Stimulated activated naive B cell treated with anti-CD40 and anti-IgM and Interleukin-4, amounts not matched to agents 10 μg/mL and 1 μg/mL and 100 μg/mL, for 72 hours (primary cell): ENCODE results near the gene NAGPA.

Source experiments
- ATAC-seq, 2 donors: fragments of 150-1000 bp; cut with Tn5 transposase; replicated peaks; 2 replicates each; pipeline ENCODE4 v1.10.0; 2021; ENCODE audit warnings: moderate library complexity in 1 of 2
- DNase-seq: peaks from one replicate; pipeline ENCODE4 v3.0.0; 2021
- H3K27ac Mint-ChIP-seq: one replicate; pipeline ENCODE4 v1.8.0; 2022; ENCODE audit warnings: mild to moderate bottlenecking, mixed read lengths
- H3K27me3 Mint-ChIP-seq, 2 donors: one replicate each; pipeline ENCODE4 v1.8.0; 2022; ENCODE audit warnings: mixed read lengths in 2 of 2
- H3K36me3 Mint-ChIP-seq, 2 donors: one replicate each; pipeline ENCODE4 v1.8.0; 2022; ENCODE audit warnings: mixed read lengths in 2 of 2, mild to moderate bottlenecking in 1 of 2
- H3K4me1 Mint-ChIP-seq, 2 donors: one replicate each; pipeline ENCODE4 v1.8.0; 2022; ENCODE audit warnings: mixed read lengths in 2 of 2, mild to moderate bottlenecking in 1 of 2
- H3K4me3 Mint-ChIP-seq, 2 donors: one replicate each; pipeline ENCODE4 v1.8.0; 2022; ENCODE audit warnings: mild to moderate bottlenecking in 2 of 2, mixed read lengths in 2 of 2, moderate library complexity in 1 of 2
- H3K9me3 Mint-ChIP-seq, 2 donors: one replicate each; pipeline ENCODE4 v1.8.0; 2022; ENCODE audit warnings: mixed read lengths in 2 of 2, mild to moderate bottlenecking in 1 of 2

Gene NAGPA

GRCh38 chr16:4991754-4992153 is 42.0 kb downstream of the NAGPA start:
- no peak overlapping the region for H3K4me3 Mint-ChIP-seq
- H3K9me3 Mint-ChIP-seq: peaks cover 0 to 2% of the 10 kb centered on the region in 2 donors
- H3K27ac Mint-ChIP-seq: no peak overlapping the region
- H3K4me1 Mint-ChIP-seq: peaks cover 0 to 2% of the 10 kb centered on the region in 2 donors
- H3K36me3 Mint-ChIP-seq: peaks cover 2 to 7% of the 10 kb centered on the region in 2 donors
- no peak for DNase-seq
- peaks cover 55 to 60% of the 10 kb centered on the region in 2 donors for H3K27me3 Mint-ChIP-seq
- no peak for ATAC-seq

DNA sequence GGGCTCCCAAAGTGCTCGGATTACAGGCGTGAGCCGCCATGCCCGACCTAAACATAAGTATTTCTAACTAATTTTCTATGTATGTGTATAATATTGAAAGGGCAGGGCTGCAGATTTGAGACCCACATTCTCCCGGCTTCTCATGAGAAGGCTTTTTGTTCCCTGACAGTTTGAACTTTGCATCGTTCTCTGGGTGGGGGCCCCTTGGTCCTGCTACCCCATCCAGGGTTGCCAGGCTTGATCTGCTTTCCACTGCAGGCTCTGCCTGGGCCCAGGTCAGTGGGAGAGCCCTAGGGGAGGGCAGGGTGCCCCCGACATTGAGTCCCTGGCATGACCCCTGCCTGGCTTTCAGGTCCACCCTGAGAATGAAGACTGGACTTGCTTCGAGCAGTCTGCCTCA is 43.3 kb downstream of the NAGPA start:
- Mint-ChIP-seq H3K27ac (no peak overlapping the region), H3K36me3 (peaks cover 2 to 7% of the 10 kb centered on the region in 2 donors), H3K9me3 (peaks cover 0 to 4% of the 10 kb centered on the region in 2 donors), H3K4me3 (no peak overlapping the region), H3K4me1 (peaks cover 0 to 2% of the 10 kb centered on the region in 2 donors), H3K27me3 (peaks cover 54 to 58% of the 10 kb centered on the region in 2 donors)
- DNase-seq (no peak), ATAC-seq (no peak)

GRCh38 chr16:4989391-4990006 is 44.2 kb downstream of the NAGPA start:
- Mint-ChIP-seq H3K4me3 (no peak overlapping the region), H3K9me3 (peaks cover 0 to 4% of the 10 kb centered on the region in 2 donors), H3K36me3 (peaks cover 2 to 3% of the 10 kb centered on the region in 2 donors), H3K27ac (peak overlapping the region; percentile 5), H3K4me1 (peaks cover 0 to 2% of the 10 kb centered on the region in 2 donors), H3K27me3 (peaks cover 46 to 51% of the 10 kb centered on the region in 2 donors)
- DNase-seq (no peak), ATAC-seq (no peak)

DNA sequence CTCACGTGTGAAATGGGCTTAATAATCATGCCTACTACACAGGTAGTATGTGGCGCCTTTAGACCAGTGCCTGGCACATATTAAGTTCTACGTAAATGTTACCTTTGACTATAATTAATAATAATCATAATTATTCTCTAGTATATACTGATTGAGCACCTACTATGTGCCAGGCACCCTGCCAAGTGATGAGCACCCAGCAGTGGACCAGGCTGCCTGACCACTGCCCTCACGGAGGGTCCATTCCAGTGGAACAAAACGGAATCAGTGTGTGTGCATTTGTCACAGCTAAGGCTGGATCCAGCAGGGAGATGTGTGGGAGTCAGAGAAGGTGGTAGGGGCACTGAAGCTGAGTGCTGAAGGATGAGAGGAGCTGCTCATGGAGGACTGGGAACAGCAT is 45.1 kb downstream of the NAGPA start:
- H3K27ac Mint-ChIP-seq: no peak overlapping the region
- peaks cover 49 to 55% of the 10 kb centered on the region in 2 donors for H3K27me3 Mint-ChIP-seq
- H3K9me3 Mint-ChIP-seq: peaks cover 5 to 9% of the 10 kb centered on the region in 2 donors

GRCh38 chr16:4987580-4988374 is 46.0 kb downstream of the NAGPA start:
- Mint-ChIP-seq H3K27ac (no peak overlapping the region), H3K36me3 (peaks cover 2 to 3% of the 10 kb centered on the region in 2 donors), H3K4me1 (peaks cover 0 to 2% of the 10 kb centered on the region in 2 donors), H3K9me3 (peaks cover 5 to 9% of the 10 kb centered on the region in 2 donors), H3K27me3 (peaks cover 49 to 55% of the 10 kb centered on the region in 2 donors), H3K4me3 (no peak overlapping the region)
- ATAC-seq: no peak
- no peak for DNase-seq

More for the DNA sequence above, 45.1 kb downstream of the NAGPA start:
- Mint-ChIP-seq H3K4me1 (peaks cover 0 to 2% of the 10 kb centered on the region in 2 donors), H3K36me3 (peaks cover 2 to 3% of the 10 kb centered on the region in 2 donors), H3K4me3 (no peak overlapping the region)
- DNase-seq (no peak), ATAC-seq (no peak)

- no peak overlapping the region for H3K4me3 Mint-ChIP-seq
Observed at GRCh38 chr16:4987250-4987579, 46.5 kb downstream of the NAGPA start.

GRCh38 chr16:4984174-4984990 is 49.4 kb downstream of the NAGPA start:
- no peak overlapping the region for H3K4me3 Mint-ChIP-seq
- DNase-seq (no peak), ATAC-seq (no peak)
- H3K4me1 Mint-ChIP-seq: peaks cover 0 to 2% of the 10 kb centered on the region in 2 donors
- peaks cover 55 to 66% of the 10 kb centered on the region in 2 donors for H3K27me3 Mint-ChIP-seq
- peaks cover 2 to 3% of the 10 kb centered on the region in 2 donors for H3K36me3 Mint-ChIP-seq
- H3K27ac Mint-ChIP-seq: no peak overlapping the region
- H3K9me3 Mint-ChIP-seq: peaks cover 5 to 9% of the 10 kb centered on the region in 2 donors

More at GRCh38 chr16:4987250-4987579, 46.5 kb downstream of the NAGPA start:
- H3K27me3 Mint-ChIP-seq: peaks cover 48 to 58% of the 10 kb centered on the region in 2 donors
- peaks cover 2 to 3% of the 10 kb centered on the region in 2 donors for H3K36me3 Mint-ChIP-seq
- peaks cover 0 to 2% of the 10 kb centered on the region in 2 donors for H3K4me1 Mint-ChIP-seq
- DNase-seq (no peak), ATAC-seq (no peak)
- H3K27ac Mint-ChIP-seq: no peak overlapping the region
- peaks cover 5 to 9% of the 10 kb centered on the region in 2 donors for H3K9me3 Mint-ChIP-seq

DNA sequence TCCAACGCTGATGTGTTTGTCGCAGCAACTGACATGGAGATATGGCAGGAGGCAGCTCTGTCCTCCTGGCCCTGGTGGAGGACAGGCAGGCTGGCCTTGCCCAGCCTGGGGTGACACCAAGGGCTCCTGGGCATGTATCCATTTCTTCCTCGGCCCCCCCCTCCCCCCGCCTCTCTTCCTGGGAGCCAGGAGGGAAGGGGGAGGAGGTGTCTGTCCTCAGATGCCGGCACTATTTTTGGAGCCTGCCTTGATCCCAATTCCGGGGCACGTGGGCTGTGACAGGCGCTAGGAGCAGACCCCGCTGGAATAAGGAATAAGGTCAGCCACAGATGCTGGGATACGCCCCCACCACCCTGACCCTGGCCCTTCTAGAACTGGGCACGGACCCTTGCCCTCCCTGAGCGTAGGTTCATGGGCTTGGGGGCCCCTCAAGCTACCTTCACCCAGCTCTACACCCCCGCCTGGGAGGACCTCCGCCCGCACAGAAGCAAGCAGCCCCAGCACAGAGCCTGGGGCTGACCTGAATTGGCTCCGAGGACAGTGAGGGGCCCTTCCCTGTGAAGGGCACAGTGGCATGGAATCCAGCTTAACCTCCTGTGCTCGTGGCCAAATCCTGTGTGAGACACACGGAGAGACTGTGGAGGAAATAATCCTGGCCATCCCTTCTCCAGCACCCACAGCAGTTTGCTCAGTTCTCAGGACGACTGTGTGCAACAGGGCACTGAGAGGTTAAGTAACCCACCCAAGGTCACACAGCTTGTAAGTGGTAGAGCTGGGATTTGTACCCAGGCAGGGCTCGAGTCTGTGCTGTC is 51.5 kb downstream of the NAGPA start:
- Mint-ChIP-seq H3K27me3 (peaks cover 36 to 44% of the 10 kb centered on the region in 2 donors), H3K9me3 (peaks cover 5 to 6% of the 10 kb centered on the region in 2 donors), H3K4me3 (no peak overlapping the region), H3K36me3 (no peaks in the 10 kb centered on the region), H3K27ac (no peak overlapping the region), H3K4me1 (no peaks in the 10 kb centered on the region)
- DNase-seq: no peak
- ATAC-seq: no peak

- H3K9me3 Mint-ChIP-seq: peaks cover 5 to 6% of the 10 kb centered on the region in 2 donors
- H3K27ac Mint-ChIP-seq: no peak overlapping the region
- no peaks in the 10 kb centered on the region for H3K4me1 Mint-ChIP-seq
- no peak for DNase-seq
- H3K27me3 Mint-ChIP-seq: peaks cover 29 to 36% of the 10 kb centered on the region in 2 donors
- H3K4me3 Mint-ChIP-seq: no peak overlapping the region
- no peak for ATAC-seq
- no peaks in the 10 kb centered on the region for H3K36me3 Mint-ChIP-seq
Observed at GRCh38 chr16:4981473-4981872, 52.3 kb downstream of the NAGPA start.

- H3K36me3 Mint-ChIP-seq: no peaks in the 10 kb centered on the region
- H3K4me1 Mint-ChIP-seq: peaks cover 1 to 3% of the 10 kb centered on the region in 2 donors
- H3K27ac Mint-ChIP-seq: no peak overlapping the region
- peaks cover 23 to 31% of the 10 kb centered on the region in 2 donors for H3K27me3 Mint-ChIP-seq
- DNase-seq (no peak), ATAC-seq (no peak)
- peaks cover 5% of the 10 kb centered on the region in 2 donors for H3K9me3 Mint-ChIP-seq
- no peak overlapping the region for H3K4me3 Mint-ChIP-seq
Observed at GRCh38 chr16:4980691-4981090, 53.0 kb downstream of the NAGPA start.

GRCh38 chr16:4979736-4980660 is 53.7 kb downstream of the NAGPA start:
- H3K27ac Mint-ChIP-seq: no peak overlapping the region
- H3K4me3 Mint-ChIP-seq: no peak overlapping the region

GRCh38 chr16:4979164-4979563 is 54.6 kb downstream of the NAGPA start:
- H3K4me3 Mint-ChIP-seq: no peak overlapping the region
- peaks cover 23 to 29% of the 10 kb centered on the region in 2 donors for H3K27me3 Mint-ChIP-seq
- H3K9me3 Mint-ChIP-seq: peaks cover 3% of the 10 kb centered on the region in 2 donors
- H3K4me1 Mint-ChIP-seq: peaks cover 4 to 7% of the 10 kb centered on the region in 2 donors
- H3K27ac Mint-ChIP-seq: no peak overlapping the region
- DNase-seq: no peak
- no peaks in the 10 kb centered on the region for H3K36me3 Mint-ChIP-seq
- ATAC-seq: no peak

More at GRCh38 chr16:4979736-4980660, 53.7 kb downstream of the NAGPA start:
- H3K4me1 Mint-ChIP-seq: peaks cover 4 to 7% of the 10 kb centered on the region in 2 donors
- no peak for ATAC-seq
- peaks cover 5% of the 10 kb centered on the region in 2 donors for H3K9me3 Mint-ChIP-seq
- H3K36me3 Mint-ChIP-seq: no peaks in the 10 kb centered on the region
- H3K27me3 Mint-ChIP-seq: peaks cover 23 to 31% of the 10 kb centered on the region in 2 donors
- no peak for DNase-seq
